Pulmonary artery endothelial cell (primary cell): ENCODE data around the gene TEX54. TPM values are rescaled to one million over a fixed set of nuclear protein-coding genes. Genes with fewer than 3 reads are reported as not detected.
"Not testable (repeated sequence)": the region's sequence is repeated elsewhere in the genome, so short reads cannot be mapped to it uniquely, and the experiment has no call there.

Experiments
- DNase-seq: peaks from one replicate; pipeline ENCODE4 v3.0.0-alpha.2; 2011; ENCODE audit warnings: low read depth, low spot score
- total RNA-seq: library from RNA; depleted of rRNA; stranded (reverse); fragments of >200 nt; gene quantifications from 2 replicates; pipeline ENCODE4 v1.2.3, GENCODE V29; 2014

TEX54 gene
- total RNA-seq, 1 donor from 2014 or later, result 0.26 TPM

DNA sequence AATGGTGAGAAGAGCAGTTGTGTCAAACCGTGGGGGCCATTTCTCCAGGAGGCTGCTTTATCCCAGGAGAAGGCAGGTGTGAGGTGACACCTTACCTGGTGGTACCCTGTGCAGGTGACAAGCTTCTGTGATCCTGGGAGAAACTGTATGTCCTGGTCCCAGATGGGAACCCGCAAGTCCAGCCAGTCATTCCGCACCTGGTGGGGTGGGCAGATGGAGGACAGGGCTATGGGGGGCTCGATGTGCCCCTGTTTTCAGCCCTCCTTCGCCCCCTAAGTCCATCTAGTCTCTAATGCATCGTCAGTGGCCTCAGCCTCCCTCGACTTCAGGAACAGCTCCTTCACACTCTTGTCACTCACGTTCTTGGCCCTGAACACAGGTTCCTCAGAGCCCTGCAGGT, 2.7 kb upstream of the TEX54 start:
- DNase-seq, result no peak

DNA sequence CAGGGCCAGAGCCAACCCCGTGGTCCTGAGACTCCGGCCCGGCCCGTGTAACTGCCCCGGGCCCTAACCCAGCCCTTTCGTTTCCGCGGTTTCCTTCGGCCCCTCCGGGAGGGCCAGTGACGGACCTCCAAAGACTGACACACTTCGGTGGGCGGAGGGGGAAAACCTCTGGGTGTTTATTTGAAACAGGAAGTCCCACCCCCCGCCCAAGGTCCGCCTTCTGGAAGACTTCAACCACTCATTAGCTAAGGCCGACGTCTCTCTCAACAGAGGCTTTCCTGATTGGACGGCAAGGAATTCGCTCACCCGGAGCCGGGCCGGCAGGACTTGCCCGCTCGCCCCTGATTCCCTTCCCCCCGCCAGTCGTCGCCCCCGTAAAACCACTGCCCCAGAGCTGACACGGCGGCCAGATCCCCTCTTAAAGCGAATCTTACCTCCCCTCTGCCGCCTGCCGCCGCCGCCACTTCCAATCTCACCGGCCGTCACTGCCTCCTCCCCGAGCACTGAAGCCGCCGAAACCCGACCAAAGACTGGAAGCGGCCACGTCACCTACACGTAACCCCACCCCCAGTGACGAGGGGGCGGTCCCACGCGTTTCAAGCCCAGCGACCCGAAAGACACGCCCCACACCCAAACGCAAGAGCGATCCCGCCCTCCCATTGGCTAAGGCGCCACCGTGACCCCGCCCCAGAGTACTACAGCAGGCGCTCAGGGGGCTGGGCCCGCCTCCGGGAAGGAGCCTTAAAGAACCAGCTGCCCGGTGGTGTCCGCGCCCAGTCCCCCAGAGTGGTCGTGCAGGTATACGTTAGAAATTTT, 913 bp downstream of the TEX54 start, which contains the start of gene STX5:
TSS of gene STX5 (minus strand) at position 532 of the 816 bp plus-strand sequence. CDS start 808 bp downstream, outside the sequence.
- DNase-seq, result peak; percentile 97

DNA sequence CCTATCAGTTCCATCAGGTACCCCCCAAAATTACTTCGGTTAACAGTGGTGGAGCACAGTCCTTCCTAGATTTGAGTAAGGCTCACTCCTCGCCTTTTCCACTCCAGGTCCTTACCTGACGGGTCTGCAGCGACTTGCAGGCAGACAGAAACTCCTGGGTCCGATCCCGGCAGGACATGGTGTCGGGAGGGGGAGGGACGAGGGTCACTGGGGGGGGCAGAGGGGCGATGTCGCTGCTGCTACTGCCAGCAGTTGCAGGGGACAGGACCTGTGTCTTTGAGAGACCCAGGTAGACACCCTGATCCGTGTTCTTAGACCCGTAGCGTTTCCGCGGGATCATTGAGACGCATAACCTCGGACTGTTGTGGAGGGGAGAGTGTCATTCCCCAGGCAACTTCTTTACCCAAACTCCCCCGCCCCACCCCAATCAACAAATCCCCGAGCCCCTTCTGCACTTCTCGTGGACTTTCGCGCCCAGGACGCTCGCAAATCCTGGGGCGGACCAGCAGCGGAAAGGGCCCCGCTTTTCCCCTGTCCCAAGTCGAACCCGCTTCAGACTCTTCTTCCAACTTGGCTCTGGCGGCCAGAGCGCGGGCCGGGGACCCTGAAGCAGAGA, 1.6 kb downstream of the TEX54 start:
- no peak for DNase-seq

DNA sequence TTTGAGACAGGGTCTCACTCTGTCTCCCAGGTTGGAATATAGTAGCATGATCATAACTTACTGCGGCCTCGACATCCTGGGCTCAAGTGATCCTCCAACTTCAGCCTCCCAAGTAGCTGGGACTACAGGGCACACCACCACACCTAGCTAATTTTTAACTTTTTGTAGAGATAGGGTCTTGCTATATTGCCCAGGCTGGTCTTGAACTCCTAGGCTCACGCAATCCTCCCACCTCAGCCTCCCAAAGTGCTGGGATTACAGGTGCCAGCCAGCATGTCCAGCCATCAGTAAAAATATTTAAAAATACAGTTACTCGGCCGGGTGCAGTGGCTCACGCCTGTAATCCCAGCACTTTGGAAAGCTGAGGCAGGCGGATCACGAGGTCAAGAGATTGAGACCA, 4.5 kb downstream of the TEX54 start:
- not testable (repeated sequence) for DNase-seq

DNA sequence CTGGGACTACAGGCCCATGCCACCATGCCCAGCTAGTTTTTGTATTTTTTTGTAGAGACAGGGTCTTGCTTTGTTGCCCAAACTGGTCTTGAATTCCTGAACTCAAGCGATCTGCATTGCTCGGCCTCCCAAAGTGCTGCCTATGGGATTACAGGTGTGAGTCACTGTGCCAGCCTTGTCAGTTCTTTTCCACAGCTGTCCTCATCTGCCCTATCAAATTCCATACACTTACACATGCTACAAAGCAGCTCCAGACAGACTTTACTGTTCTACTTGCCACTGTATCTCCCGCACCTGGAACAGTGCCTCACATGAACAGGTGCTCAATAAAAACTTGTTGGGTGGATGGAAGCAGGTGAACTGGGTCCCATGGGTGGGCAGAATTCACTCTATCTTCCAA, 9.0 kb downstream of the TEX54 start:
- DNase-seq, result no peak

DNA sequence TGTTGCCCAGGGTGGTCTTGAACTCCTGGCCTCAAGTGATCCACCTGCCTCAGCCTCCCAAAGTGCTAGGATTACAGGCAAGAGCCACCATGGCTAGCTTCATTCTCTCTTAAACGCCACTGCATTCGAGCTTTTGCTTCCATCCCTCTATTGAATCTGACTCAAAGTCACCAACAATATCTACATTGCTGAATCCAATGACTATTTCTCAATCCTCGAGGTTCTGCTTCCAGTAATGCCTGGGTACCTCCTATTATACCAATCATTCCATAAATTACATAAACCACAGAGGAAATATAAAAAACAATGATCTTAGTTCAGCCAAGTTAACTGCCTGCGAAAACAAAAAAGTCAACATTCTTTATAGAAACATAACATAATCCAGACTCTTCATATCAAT, 15.5 kb downstream of the TEX54 start:
- DNase-seq, result no peak

DNA sequence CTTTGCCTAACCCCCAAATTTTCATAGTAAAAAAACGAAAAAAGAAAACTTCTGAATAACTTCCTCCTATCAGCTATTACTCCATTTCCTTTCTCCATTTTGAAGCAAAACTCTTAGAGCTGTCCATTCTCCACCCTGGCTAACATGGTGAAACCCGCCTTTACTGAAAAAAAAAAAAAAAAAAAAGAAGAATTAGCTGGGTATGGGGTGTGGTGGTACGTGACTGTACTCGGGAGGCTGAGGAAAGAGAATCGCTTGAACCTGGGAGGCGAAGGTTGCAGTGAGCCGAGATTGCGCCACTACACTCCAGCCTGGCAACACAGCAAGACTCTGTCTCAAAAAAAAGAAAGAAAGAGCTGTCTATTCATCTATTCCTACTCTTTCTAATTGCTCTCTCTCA, 16.1 kb downstream of the TEX54 start:
- DNase-seq, result no peak

DNA sequence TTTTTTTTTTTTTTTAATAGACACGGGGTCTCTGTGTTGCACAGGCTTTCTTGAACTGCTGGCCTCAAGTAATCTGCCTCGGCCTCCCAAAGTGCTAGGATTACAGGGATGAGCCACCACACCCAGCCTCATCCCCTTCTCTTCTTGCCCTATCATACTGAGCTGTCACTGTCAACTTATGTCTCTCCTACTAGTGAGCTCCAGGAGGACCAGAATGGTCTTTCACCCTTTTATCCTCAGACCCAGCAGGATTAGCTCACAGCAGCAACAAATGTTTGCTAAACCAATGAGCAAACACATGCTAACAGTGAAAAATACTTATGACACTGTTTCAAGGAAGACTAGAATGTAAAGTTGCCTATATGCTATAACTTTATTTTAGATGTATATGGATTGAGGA, 21.0 kb downstream of the TEX54 start:
- DNase-seq, result no peak

DNA sequence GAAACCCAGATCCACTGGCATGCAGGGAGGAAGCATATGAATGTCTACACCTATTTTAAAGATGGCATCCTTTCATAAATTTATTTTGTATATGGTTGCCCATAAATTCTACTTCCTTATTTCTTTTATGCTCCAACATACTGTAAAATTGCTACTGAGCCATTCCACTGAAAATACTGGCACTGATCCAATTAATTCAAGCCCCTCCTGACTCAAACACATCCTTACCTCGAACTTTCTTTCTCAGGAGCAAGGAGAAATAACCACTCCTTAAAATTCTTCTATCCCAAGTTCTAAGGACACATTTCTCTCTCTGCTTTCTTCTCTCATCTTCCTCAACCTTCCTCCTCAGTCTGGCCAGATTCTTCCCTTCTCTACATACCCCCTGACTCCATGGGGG, 21.9 kb downstream of the TEX54 start:
- DNase-seq, result no peak

DNA sequence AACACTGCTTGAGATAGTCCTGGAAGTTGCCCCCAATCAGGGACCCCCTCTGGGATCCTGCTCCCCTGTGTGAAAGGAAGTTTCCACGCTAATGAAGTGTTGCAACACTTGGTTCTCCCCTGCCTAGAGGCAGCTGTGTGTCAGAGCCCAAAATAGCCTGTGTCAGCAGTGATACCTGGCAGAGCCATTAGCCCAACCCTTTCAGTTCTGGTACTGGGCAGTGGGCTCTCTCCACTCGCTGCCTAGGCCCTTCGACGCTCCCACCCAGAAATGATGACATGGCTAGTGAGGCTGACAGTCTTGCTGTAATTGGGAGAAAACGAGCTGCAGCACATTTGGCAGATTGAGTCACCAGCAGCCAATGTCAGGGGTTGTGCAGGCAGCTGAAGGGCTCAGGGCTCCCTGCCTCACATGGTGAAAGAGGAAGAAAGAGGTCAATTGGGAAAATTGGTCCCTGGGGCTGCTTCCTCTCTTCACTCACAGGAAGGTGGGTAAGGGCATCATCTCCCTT, 26.0 kb downstream of the TEX54 start:
- no peak for DNase-seq

DNA sequence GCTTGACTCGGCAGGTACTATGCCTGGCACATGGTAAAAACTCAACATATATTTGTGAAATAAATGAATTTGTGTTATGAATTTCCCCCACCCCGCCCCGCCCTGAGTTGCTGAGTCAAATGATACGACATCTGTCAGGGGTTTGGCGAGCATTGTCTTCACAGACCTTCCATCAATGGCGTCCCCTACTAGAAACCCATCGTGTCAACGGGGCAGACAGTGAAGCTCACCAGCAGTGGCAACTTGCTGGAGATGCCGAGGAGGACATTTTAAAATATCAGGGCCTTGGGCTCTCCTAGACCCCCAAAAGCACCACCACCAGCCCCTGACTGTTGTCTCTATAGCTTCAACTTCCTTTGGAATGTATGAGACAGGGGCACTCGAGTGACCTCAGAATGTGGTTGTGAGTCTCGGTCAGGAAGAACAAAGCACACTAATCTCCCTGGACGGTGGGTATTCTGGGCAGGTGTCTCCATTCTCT, 26.6 kb downstream of the TEX54 start:
- no peak for DNase-seq

DNA sequence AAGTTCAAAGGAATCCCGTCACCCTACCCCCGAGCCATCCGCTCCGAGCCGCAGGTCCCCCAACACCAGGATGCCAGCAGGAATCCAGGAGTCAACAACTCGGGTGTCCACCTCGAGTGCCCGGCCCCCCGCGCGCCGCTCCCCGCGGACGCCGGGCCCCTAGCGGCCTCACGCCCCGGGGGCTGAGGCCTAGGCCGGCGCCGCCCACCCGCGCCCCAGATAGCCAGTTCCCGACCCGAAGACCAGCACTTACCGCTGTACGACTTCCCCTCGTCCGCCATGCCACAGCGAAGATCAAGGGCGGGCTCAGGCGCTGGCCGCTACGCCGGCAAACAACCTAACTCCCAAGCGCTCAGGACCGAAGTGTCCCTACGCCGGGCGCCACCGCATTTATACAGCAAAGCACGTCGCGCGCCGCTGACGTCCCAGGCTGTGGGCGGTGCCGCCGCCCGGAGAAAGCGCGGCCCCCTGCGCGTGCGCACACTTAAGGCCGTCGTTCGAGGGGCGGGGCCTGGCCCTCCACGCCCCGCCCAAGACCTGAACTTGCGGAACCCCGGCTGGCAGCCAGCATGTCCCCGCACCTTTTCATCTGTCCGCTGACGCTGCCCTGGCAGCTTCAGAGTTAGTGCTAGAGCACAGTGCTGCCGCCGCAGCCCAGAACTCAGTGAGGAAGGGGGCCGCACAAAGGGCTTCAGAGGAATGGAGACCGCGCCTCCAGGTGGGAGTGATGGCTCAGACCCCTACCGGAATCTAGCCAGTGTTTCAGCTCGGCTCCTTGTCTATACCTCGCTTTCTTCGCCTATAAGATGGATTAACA, 27.4 kb downstream of the TEX54 start, which contains the start of gene NXF1:
TSS of gene NXF1 (minus strand) at position 365 of the 817 bp plus-strand sequence. CDS start at position 281, 84 bp downstream.
- DNase-seq, result peak; percentile 73

DNA sequence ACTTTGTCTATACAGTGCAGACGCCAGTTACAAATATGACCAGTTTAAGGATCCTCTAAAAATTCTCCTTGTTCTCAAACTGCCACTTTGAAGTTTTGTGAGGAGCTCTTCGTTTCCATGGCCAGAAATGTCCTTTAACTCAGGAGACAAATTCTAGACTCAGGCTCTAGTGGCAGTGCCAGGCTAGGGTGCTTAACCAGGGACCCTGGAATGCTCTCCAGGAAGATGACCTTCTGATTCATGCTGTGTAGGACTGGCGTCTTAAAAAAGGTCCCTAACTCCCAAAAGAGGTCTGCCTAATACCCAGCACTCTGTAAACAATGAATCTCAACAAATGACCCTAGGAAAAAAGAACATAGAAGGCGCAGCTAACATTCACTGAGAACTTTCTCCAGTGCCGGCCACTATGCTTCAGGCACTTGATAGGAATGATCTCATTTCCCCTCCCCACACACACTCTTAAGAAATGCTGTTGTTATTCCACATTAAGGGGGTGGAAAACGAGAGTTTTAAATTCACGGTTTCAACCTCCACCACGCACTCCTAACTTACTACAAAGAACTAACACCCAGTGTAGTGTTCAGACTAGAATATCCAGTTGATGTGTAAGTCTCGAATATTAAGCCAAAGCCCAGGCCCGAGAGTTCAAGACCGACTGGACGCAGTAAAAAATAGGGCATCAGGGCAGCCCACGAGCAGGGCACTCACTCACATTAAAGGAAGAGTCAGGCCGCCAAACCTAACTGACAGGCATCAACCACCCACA, 28.1 kb downstream of the TEX54 start:
- no peak for DNase-seq

DNA sequence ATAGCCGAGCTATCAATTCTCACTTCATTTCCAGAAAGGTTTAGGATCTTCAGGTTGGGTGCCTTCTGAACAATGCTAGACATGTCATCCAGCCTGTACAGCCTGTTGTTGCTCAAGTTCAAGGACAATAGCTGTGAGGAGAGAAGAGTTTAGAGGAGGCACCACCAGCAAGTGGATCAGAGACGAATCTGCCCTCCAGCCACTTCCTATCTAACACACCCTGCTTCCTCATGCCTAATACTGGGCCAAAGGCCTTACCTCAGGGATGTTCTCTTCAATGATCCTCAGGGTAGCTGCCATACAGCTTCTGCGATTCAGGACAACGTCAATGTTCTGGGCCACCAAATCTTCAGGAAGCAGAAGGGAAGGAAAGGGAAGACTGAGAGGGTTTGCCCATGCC, 31.6 kb downstream of the TEX54 start:
- no peak for DNase-seq

DNA sequence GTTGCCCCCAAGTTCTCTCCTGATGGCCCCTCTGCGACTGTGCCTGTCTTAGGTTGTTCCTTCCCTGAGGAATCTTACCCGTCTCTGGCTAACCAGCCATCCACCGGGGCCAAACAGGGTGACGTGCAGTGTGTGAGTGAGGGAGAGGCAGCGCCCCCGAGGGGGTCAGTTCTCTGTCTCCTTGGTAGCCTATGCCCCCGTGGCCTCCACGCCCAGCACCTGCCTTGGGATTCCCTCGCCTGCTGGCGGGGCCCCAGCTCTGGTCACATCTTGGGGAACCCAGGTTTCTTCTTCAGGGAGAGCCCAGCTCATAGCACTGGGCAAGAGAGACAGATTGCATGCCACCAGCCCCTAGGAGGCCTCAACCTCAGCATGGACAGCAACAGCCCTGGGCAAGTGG, 33.2 kb downstream of the TEX54 start:
- no peak for DNase-seq

DNA sequence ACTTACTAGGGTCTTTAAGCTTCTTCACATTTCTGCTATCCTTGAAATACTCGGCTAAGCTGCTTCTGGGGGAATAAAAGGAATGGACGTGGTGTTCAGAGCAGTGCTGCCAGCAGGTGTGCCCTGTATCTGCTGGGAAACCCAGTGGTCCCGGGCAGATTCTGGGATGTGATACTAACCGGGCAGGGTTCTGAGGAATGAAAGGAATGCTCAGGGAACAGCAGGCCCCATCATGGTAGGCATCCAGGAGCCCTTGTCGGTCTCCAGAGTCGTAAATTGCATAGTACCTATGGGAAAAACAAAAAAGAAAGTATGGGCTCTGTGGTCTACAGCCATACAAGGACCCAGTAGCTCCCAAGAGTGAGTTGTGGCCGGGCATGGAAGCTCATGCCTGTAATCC, 36.4 kb downstream of the TEX54 start:
- no peak for DNase-seq

DNA sequence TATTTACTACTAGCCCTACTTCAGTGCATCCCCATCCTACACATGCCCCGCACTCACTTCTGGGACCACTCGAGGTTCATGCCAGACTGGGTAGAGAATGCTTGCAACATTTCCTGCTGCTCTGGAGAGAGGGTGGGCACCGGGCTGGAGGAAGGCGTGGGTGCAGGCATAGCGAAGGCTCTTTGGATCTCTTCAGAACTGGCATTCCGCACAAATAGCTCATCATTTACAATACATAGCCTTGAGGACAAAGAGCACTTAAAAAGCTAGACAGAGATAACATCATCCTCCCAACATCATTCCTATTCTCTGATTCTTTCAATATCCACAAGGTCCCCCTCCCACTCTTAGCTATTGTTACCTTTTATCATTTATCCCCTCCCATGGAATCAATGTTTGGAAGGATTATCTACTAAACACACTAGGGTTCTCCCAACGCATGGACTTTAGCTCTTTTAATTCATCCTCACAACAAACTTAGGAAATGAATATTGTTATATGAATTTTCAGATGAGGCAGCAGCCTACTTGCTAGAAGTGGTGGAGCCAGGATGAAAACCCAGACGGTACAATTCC, 38.4 kb downstream of the TEX54 start:
- DNase-seq, result no peak

DNA sequence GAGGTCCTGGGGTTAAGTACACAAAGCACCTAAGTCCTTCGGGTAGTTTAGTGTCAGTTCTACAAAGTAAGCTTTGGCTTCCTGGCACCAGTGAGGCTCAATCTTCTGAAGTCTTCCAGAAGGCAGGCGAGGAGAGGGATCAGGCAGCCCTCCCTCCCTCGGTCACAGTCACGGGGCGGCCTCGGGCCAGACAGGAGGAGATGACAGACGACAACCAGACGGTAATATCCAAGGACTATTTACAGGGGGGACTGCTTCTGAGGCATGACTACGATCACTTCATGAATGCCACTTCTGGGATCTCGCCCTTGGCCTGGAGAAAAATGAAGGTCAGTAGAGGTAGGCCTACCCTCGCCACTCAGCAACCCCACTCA, 40.5 kb downstream of the TEX54 start:
- no peak for DNase-seq

DNA sequence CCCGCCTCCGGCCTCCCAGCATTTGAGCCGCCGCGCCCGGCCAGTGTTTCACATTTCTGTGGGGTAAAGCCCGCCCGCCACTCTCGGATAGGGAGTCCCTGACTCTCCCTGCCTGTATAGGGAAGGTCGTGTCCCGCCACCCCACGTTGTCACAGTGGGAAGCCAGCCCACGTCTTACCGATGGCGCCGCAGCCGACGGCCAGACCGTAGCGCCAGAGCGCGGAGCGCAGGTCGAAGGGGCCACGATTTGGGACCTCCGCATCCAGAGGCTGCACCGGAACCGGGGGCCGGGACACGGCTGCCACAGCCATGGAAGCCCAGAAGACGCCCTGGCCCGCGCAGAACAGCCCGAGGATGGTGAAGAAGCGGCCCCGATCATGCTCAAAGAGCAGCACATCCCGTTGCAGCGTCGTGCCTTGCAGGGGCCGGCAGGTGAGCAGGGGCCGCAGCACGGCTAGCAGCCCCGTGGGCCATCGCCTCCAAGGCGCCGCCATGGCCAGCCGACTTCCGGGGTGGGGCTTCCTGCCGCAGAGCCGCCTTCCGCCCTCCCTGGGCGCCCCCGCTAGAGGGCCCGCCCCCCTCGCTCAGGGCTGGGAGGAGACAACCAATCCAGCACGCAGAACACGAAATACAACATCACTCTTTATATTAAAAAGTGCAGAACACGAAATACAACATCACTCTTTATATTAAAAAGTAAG, 41.0 kb downstream of the TEX54 start, which contains the start of gene TMEM223:
TSS of gene TMEM223 (minus strand) at position 506 of the 701 bp plus-strand sequence. CDS start at position 494, 12 bp downstream.
- no peak for DNase-seq

DNA sequence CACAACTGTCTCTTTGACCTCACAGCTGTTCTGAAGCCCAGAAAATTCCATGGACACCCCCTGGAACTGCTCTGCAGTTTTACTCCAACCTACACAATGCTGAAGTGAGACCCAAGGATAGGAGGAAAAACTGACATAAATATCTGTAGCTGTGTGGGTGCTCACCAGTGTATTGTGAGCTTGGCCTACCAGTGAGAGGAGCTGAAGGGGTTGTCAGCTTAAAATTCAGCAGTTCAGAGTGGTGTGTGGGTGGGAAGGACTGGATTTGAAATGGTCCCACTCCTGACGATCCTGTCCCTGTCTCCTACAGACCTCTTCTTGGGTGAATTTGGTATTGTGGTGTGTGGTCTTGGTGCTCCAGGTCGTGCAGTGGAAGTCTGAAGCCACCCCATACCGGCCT, 43.1 kb downstream of the TEX54 start:
- no peak for DNase-seq
